ENCODE measurements around the gene DMRTC1. TPM values are rescaled to one million over a fixed set of nuclear protein-coding genes. Genes with fewer than 3 reads are reported as not detected.
"Not testable (repeated sequence)": the region's sequence is repeated elsewhere in the genome, so short reads cannot be mapped to it uniquely, and the experiment has no call there.

The DMRTC1 gene
- total RNA-seq (2014; rRNA removed; shearing (Covaris generic)): not detected in 2 replicates
- not detected in 2 replicates for polyA plus RNA-seq (2014; cell fraction: nucleus; rRNA removed)

- DNase-seq (ENCODE audit: extremely low read depth, low read depth): not testable (repeated sequence)
Measured at GRCh38 chrX:72943819-72944169, at the start of gene DMRTC1. TSS of gene DMRTC1 (minus strand) at chrX:72943837. CDS start at chrX:72875694, 68,143 bp downstream.

- not testable (repeated sequence) for DNase-seq (ENCODE audit: extremely low read depth, low read depth)
Measured at GRCh38 chrX:72980894-72981469, 37.3 kb upstream of the DMRTC1 start.

DNA sequence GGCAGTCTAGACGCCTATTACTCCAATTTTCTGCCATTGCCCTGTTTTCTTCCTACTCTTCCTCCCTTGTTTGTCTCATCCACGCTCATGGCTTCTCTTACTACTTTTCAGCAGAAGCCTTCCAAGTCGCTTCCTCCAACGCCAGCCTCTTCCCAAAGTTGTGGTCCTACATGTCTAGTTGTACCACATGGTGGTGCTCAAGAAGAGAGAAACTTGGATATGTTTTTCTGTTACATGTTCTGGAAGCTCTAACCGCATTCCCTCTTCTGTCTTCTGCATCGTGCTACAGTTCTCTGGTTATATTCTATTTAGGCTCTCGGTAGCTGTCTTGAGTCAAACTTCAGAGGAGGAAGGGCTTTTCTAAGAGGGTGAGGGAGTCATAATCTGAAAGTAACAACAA, 31.2 kb upstream of the DMRTC1 start:
- not testable (repeated sequence) for DNase-seq (ENCODE audit: extremely low read depth, low read depth)

DNA sequence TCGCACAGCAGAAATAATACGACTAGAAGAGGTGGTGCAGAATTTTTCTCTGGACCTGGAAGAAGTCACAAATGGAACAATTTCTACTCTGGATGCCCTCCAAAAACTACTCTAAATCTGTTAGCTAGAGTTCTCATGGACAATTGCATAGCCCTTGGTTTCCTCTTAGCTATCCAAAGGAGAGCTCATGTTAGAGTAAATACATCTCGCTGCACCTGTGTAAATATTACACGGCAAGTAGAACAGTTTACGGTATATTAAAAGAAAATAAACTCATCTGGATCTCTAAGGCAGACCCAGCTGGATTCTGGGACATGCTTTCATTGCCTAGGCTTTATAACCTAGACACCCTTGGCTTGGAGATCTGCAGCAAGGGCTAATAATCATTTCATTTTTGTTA, 28.2 kb upstream of the DMRTC1 start:
- DNase-seq (ENCODE audit: extremely low read depth, low read depth): not testable (repeated sequence)

- not testable (repeated sequence) for DNase-seq (ENCODE audit: extremely low read depth, low read depth)
Measured at GRCh38 chrX:72959971-72960370, 16.3 kb upstream of the DMRTC1 start.

GRCh38 chrX:72943035-72943818, 410 bp downstream of the DMRTC1 start:
- not testable (repeated sequence) for DNase-seq (ENCODE audit: extremely low read depth, low read depth)

GRCh38 chrX:72942272-72942671, 1.4 kb downstream of the DMRTC1 start:
- DNase-seq (ENCODE audit: extremely low read depth, low read depth): not testable (repeated sequence)

GRCh38 chrX:72937906-72938305, 5.7 kb downstream of the DMRTC1 start, which contains the start of gene FAM236A:
TSS of gene FAM236A (plus strand) at chrX:72938206. CDS start at chrX:72938263, 57 bp downstream.
- DNase-seq (ENCODE audit: extremely low read depth, low read depth): not testable (repeated sequence)

DNA sequence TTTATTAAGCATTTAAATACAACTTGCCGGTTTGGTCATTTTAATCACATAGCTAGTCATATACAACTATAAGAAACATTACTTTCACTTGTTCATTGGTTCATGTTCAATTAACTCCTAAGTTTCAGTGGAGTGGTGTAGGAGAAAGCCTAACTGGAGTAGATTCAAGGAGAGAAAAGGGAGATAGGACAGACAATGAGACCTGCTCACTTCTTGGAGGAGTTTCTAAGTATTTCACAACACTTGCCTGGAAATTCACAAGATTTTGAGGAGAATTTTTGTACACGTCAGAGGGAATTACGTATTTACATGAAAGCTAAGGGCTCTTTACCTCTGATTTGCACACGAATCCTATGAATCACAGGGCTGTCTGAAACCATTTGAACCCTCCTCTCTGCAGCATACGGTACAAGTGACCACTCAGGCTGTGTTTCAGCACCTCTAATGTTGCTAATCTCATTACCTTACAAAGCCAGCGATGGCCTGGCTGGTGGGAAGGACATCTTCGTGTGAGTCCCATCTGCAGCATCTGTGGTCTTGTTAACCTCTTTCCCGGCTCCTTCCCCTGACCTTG, 6.7 kb downstream of the DMRTC1 start:
- not testable (repeated sequence) for DNase-seq (ENCODE audit: extremely low read depth, low read depth)

DNA sequence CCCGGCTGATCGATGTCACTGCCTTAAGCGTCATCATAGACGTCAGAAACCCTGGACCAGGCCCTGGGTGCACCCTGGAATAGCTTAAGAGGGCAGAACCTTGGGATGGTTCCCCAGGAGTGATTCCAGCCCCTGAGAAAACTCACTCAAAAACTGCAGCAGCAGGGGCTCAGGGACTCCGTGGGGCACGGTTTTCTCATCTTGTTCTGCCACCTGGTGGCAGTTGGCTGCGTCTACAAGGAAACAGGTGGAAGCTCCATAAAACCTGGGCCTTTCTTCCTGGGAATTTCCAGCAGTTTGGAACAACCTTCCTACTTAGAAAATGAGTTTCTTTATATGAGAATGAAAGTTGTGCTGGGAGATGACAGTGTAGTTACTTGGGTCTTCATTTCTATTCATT, 7.2 kb downstream of the DMRTC1 start:
- DNase-seq (ENCODE audit: extremely low read depth, low read depth): not testable (repeated sequence)

GRCh38 chrX:72932283-72932682, 11.4 kb downstream of the DMRTC1 start:
- not testable (repeated sequence) for DNase-seq (ENCODE audit: extremely low read depth, low read depth)

DNA sequence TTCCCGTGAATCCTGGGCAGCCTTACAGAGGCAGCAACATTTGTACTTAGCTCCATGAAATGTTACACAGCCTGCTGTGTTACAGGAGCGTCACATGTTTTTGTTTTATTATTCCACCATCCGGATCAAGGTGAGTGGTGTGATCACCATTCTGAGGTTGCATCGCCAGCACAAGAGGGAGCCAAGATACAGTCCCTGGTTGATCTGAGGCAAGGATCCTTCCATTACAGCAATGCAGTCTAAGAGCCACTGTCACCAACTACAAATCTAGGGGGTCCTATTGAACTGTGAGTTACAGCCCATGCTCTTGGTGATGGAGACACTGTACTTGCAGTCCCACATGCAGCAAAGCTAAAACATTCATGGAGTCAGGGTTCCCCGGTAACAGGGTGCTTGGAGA, 27.5 kb downstream of the DMRTC1 start:
- not testable (repeated sequence) for DNase-seq (ENCODE audit: extremely low read depth, low read depth)

DNA sequence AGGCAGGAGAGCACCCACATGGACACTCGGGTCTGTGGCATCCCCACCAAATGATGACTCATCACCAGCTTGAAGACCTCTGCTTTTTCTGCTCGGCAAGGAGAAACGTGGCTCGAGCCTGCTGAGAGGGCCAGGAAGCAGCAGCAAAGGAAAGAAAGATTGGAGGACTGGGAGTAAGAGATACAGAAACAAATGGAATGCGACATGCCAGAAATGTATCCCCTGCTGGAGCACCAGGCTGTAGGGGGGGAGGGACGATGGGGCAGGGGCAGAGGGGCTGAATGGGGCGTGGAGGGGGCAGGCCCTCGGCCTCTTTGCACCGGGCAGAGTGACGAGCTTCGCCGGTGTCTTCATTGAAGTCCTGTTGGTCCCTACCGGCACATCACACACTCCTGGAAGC, 31.3 kb downstream of the DMRTC1 start, which contains the start of gene FAM236C:
TSS of gene FAM236C (plus strand) at position 301 of the 400 bp plus-strand sequence. CDS start 100 bp downstream, outside the sequence.
- not testable (repeated sequence) for DNase-seq (ENCODE audit: extremely low read depth, low read depth)

- DNase-seq (ENCODE audit: extremely low read depth, low read depth): not testable (repeated sequence)
Measured at GRCh38 chrX:72889740-72890139, 53.9 kb downstream of the DMRTC1 start.

DNA sequence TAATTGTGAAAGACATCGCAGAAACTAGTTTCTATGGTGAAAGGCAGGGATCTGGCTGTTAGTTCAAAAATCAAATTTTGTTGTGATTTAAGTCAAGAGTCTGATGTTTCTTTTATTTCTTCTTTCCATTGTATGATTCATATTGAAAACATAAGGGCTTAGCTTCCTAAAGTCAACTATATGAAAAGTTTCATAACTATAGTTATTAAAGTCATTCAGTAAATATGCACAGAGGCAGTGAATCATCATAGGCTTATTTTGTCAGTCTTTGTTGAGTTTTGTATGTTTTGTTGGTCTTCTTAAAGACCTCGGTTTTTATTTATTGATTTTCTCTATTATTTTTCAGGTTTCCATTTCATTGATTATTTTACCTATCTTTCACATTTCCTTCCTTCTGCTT, 60.7 kb downstream of the DMRTC1 start:
- not testable (repeated sequence) for DNase-seq (ENCODE audit: extremely low read depth, low read depth)

GRCh38 chrX:72837532-72837931, 106.1 kb downstream of the DMRTC1 start:
- DNase-seq (ENCODE audit: extremely low read depth, low read depth): not testable (repeated sequence)

DNA sequence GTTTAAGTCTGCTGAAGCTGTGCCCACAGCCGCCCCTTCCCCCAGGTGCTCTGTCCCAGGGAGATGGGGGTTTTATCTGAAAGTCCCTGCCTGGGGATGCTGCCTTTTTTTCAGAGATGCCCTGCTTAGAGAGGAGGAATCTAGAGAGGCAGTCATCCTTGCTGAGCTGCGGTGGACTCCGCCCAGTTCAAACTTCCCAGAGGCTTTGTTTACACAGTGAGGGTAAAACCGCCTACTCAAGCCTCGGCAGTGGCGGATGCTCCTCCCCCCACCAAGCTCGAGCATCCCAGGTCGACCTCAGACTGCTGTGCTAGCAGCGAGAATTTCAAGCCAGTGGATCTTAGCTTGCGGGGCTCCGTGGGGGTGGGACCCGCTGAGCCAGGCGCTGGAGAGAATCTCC, 112.9 kb downstream of the DMRTC1 start:
- DNase-seq (ENCODE audit: extremely low read depth, low read depth): not testable (repeated sequence)

Measured in NCI-H460 (cell line).